GM19240 (cell line): ENCODE data around the gene NDUFA11.

Experiments used
- DNase-seq: peaks from one replicate; pipeline ENCODE4 v3.0.0; 2011; ENCODE audit warnings: low spot score; ENCODE audit not compliant: insufficient read length

The NDUFA11 gene

GRCh38 chr19:5908773-5909442, 5.3 kb upstream of the NDUFA11 start:
- no peak for DNase-seq

DNA sequence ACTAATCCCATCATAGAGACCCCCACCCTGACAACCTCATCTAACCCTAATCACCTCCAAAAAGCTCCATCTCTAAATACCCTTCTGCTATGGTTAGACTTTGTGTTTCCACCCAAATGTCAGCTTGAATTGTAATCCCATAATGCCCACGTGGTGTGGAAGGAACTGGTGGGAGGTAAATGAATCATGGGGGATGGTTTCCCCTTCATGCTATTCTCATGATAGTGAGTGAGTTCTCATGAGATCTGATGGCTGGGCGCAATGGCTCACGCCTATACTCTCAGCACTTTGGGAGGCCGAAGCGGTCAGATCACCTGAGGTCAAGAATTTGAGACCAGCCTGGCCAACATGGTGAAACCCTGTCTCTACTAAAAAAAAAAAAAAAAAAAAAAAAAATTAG, 3.7 kb upstream of the NDUFA11 start:
- DNase-seq: no peak

DNA sequence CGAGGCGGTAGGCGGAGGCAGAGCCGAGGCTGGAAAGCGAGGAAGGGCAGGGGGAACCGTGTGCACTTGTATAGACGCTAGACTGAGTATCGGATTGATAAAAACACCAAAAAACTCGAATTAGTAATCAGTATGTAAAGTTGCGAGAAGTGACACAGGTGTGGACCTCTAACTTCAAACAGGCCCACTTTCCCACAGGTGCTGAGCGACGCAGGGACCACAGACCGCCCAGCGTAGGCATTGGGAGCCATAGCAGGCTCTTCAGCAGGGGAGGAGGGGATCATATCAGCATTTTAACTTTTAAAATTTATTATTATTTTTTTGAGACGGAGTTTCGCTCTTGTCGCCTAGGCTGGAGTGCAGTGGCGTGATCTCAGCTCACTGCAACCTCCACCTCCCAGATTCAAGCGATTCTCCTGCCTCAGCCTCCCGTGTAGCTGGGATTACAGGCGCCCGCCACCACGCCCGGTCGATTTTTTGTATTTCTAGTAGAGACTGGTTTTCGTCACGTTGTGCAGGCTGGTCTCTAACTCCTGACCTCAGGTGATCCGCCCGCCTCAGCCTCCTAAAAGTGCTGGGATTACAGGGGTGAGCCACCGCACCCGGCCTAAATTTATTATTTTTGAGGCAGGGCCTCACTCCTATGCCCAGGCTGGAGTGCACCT, 1.7 kb upstream of the NDUFA11 start:
- DNase-seq: no peak

GRCh38 chr19:5904352-5905113, 943 bp upstream of the NDUFA11 start, which contains the start of gene VMAC:
TSS of gene VMAC (plus strand) at chr19:5904872. CDS start at chr19:5904891, 19 bp downstream.
- peak; percentile 97 for DNase-seq

- no peak for DNase-seq
Measured at GRCh38 chr19:5903056-5903623, 450 bp downstream of the NDUFA11 start.

- no peak for DNase-seq
Measured at GRCh38 chr19:5900976-5901375, 2.6 kb downstream of the NDUFA11 start.

GRCh38 chr19:5899728-5900526, 3.7 kb downstream of the NDUFA11 start:
- DNase-seq: no peak

GRCh38 chr19:5897189-5897969, 6.2 kb downstream of the NDUFA11 start:
- no peak for DNase-seq

DNA sequence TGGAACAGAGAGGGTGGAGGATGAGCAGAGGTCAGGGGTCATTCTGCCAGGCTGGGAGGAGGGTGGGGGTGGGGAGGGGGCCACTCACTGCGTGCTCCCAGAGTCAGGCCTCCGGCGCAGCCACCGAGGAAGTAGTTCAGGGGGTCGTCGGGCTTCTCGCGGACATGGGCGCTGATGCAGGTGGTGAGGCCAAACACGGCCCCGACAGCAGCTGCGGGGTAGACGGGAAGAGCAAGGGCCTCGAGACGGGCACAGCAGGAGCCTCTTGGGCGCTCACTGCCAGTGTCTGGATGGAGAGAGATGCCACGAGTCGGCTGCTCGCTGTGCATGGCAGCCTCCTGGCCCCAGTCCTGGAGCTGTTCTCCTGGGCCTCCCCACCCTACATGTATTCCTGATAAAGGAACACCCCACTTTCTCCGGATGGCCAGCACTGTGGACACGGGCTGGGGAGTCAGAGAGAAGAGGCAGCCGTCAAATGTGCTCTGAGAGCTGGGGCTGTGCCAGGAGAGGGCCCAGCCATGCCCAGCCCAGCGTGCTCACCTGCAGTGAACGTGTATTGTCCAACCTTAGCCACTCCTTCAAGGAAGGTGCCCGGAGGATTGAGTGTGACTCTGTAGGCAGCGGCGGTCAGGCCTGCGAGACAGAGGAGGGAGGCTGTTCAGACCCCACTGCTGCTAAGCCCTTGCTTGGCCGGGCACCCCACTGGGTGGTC, 7.1 kb downstream of the NDUFA11 start:
- DNase-seq: no peak

DNA sequence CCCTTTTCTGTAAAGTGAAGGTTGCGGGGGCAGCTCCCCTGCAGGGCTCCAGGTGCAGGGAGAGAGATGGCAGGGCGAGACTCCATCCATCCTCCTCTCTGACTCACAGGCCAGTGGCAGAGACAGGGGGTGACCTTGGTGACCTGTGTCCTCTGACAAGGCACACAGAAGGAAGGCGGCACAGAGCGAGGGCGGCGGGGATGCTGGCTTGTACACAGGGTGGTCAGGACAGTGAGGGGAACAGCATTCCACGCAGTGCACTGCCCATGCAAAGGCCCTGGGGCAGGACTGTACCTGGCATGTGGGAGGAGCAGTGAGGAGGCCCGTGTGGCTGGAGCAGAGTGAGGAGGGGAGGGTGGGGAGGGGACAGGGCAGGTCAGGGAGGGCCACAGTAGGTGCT, 7.7 kb downstream of the NDUFA11 start:
- DNase-seq: no peak

DNA sequence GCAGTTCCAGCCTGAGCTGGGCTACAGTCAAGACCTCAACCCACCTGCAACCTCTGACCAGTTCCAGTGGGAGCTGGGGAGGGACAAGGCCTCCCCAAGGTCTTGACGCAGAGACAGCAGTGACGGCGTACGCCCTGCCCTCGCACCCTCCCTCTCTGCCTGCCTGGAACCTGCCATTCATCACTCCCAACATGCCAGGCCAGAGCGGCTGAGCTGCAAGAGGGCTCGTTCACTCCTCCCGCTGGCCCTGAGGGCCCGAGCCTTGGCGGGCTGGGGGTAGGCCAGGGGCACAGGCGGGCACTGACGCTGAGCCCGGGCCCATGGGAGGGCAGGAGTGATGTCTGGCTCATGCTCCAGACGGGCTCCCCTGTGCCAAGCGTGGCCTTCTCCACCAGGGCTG, 8.2 kb downstream of the NDUFA11 start:
- no peak for DNase-seq

GRCh38 chr19:5894704-5895349, 8.8 kb downstream of the NDUFA11 start:
- DNase-seq: no peak

- DNase-seq: no peak
Measured at GRCh38 chr19:5893907-5894703, 9.5 kb downstream of the NDUFA11 start.

GRCh38 chr19:5893296-5893903, 10.2 kb downstream of the NDUFA11 start:
- no peak for DNase-seq

DNA sequence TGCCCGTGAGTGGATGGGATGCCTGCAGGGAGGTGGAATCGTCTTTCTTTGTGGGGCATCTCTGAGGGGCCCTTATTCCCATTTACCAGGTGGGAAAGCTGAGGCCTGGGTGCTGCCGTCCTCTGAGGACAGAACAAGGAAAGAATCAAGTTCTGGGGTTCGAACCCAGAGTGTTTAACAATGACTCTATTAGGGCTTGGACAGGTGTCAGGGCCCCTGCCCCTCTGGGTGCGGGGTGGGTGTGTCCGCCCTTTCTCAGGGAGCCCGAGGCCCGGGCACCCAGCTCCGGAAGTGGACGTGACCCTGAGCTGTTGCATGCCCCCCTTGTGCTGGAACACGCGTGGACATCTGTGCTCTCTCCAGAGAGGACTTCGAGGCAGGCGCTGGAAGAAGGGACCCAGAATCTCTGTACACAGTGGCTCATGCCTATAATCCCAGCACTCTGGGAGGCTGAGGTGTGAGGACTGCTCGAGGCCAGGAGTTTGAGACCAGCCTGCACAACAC, 10.8 kb downstream of the NDUFA11 start:
- DNase-seq: no peak

GRCh38 chr19:5891938-5892771, 11.4 kb downstream of the NDUFA11 start:
- no peak for DNase-seq

- DNase-seq: no peak
Measured at GRCh38 chr19:5891572-5891937, 12.0 kb downstream of the NDUFA11 start.
